ENCODE data around the gene NRAP.
A peak's percentile ranks its signal among the peaks of the same experiment; 100 is the strongest.

Gene NRAP

GRCh38 chr10:113663908-113664307 is at the start of gene NRAP:
NRAP (minus strand) TSS chr10:113664041; CDS start chr10:113663882, 159 bp downstream.
- DNase-seq (ENCODE audit: low spot score) = no peak

- DNase-seq (ENCODE audit: low spot score) = no peak
Measured at GRCh38 chr10:113713640-113713982, 49.8 kb upstream of the NRAP start.

- no peak for DNase-seq (ENCODE audit: low spot score)
Measured at GRCh38 chr10:113712755-113713639, 49.2 kb upstream of the NRAP start.

- DNase-seq (ENCODE audit: low spot score) = no peak
Measured at GRCh38 chr10:113712024-113712423, 48.2 kb upstream of the NRAP start.

GRCh38 chr10:113711142-113711541 is 47.3 kb upstream of the NRAP start:
- no peak for DNase-seq (ENCODE audit: low spot score)

- DNase-seq (ENCODE audit: low spot score) = no peak
Measured at GRCh38 chr10:113709221-113709838, 45.5 kb upstream of the NRAP start.

- DNase-seq (ENCODE audit: low spot score) = no peak
Measured at GRCh38 chr10:113708640-113709039, 44.8 kb upstream of the NRAP start.

- no peak for DNase-seq (ENCODE audit: low spot score)
Measured at GRCh38 chr10:113706623-113707022, 42.8 kb upstream of the NRAP start.

GRCh38 chr10:113705344-113705652 is 41.5 kb upstream of the NRAP start:
- DNase-seq (ENCODE audit: low spot score) = no peak

GRCh38 chr10:113704637-113705343 is 40.9 kb upstream of the NRAP start:
- DNase-seq (ENCODE audit: low spot score) = peak; percentile 28

- DNase-seq (ENCODE audit: low spot score) = no peak
Measured at GRCh38 chr10:113697595-113697994, 33.8 kb upstream of the NRAP start.

GRCh38 chr10:113695691-113696090 is 31.9 kb upstream of the NRAP start:
- DNase-seq (ENCODE audit: low spot score) = no peak

GRCh38 chr10:113693348-113693747 is 29.5 kb upstream of the NRAP start:
- DNase-seq (ENCODE audit: low spot score) = no peak

GRCh38 chr10:113692271-113692670 is 28.4 kb upstream of the NRAP start:
- no peak for DNase-seq (ENCODE audit: low spot score)

- DNase-seq (ENCODE audit: low spot score) = no peak
Measured at GRCh38 chr10:113691381-113691780, 27.5 kb upstream of the NRAP start.

GRCh38 chr10:113690749-113691148 is 26.9 kb upstream of the NRAP start:
- DNase-seq (ENCODE audit: low spot score) = no peak

- no peak for DNase-seq (ENCODE audit: low spot score)
Measured at GRCh38 chr10:113689574-113689973, 25.7 kb upstream of the NRAP start.

- DNase-seq (ENCODE audit: low spot score) = no peak
Measured at GRCh38 chr10:113689057-113689456, 25.2 kb upstream of the NRAP start.

GRCh38 chr10:113687037-113687436 is 23.2 kb upstream of the NRAP start:
- DNase-seq (ENCODE audit: low spot score) = no peak

GRCh38 chr10:113686028-113686427 is 22.2 kb upstream of the NRAP start:
- DNase-seq (ENCODE audit: low spot score) = no peak

- DNase-seq (ENCODE audit: low spot score) = no peak
Measured at GRCh38 chr10:113683300-113683699, 19.5 kb upstream of the NRAP start.

GRCh38 chr10:113681533-113682470 is 18.0 kb upstream of the NRAP start:
- DNase-seq (ENCODE audit: low spot score) = peak; percentile 19

All from CD4-positive, alpha-beta T cell treated with Interleukin-15 for 4 hours (primary cell).